Endothelial cell (in vitro differentiated cells): ENCODE results near the gene LSG1. TPM values are rescaled to one million over a fixed set of nuclear protein-coding genes. Genes with fewer than 3 reads are reported as not detected.
A peak's percentile ranks its signal among the peaks of the same experiment; 100 is the strongest.

Experiments
- DNase-seq: peaks from one replicate; pipeline ENCODE4 v3.0.0; 2021; ENCODE audit warnings: low spot score
- H3K27ac Mint-ChIP-seq: one replicate; pipeline ENCODE4 v1.8.0; 2021; ENCODE audit warnings: mixed read lengths, inconsistent platforms; ENCODE audit not compliant: unreplicated experiment
- H3K27me3 Mint-ChIP-seq: one replicate; pipeline ENCODE4 v1.8.0; 2021; ENCODE audit warnings: mild to moderate bottlenecking, moderate library complexity, mixed read lengths, inconsistent platforms; ENCODE audit not compliant: unreplicated experiment
- H3K36me3 Mint-ChIP-seq: one replicate; pipeline ENCODE4 v1.8.0; 2021; ENCODE audit warnings: mild to moderate bottlenecking, low read depth, mixed read lengths, inconsistent platforms; ENCODE audit not compliant: unreplicated experiment
- H3K4me1 Mint-ChIP-seq: one replicate; pipeline ENCODE4 v1.8.0; 2021; ENCODE audit warnings: mild to moderate bottlenecking, mixed read lengths, inconsistent platforms; ENCODE audit not compliant: unreplicated experiment
- H3K4me3 Mint-ChIP-seq: one replicate; pipeline ENCODE4 v1.8.0; 2021; ENCODE audit warnings: mild to moderate bottlenecking, mixed read lengths, inconsistent platforms; ENCODE audit not compliant: unreplicated experiment
- H3K9me3 Mint-ChIP-seq: one replicate; pipeline ENCODE4 v1.8.0; 2021; ENCODE audit warnings: mixed read lengths, inconsistent platforms; ENCODE audit not compliant: unreplicated experiment
- long read RNA-seq: library from polyadenylated mRNA; unstranded; transcript quantifications from one replicate; pipeline ENCODE4 v2.0.0, GENCODE V29; 2020; ENCODE audit not compliant: unreplicated experiment
- total RNA-seq: library from RNA; stranded (reverse); fragmentation: NEBNext Ultra II Directional; extraction: Animal tissue kit (Norgen Biotek cat#: 25700); gene quantifications from one replicate; pipeline ENCODE4 v1.2.1, GENCODE V29; 2021; ENCODE audit not compliant: unreplicated experiment
- TF ChIP-seq, protein P1 (sequence below): fragments of 200-600 bp; sonication (generic); IDR thresholded peaks from one replicate; pipeline ENCODE4 v1.5.0; 2021; ENCODE audit warnings: antibody characterized with exemption; ENCODE audit not compliant: unreplicated experiment

The LSG1 gene
- 35.8 TPM for total RNA-seq
- long read RNA-seq, transcript LSG1-201 (14 exons, 3,572 nt): major isoform, 13 of 38 reads
- long read RNA-seq, partial matches to known transcripts: 22 of 38 reads
- long read RNA-seq, other reads (novel, unspliced or antisense): 3 of 38 reads

DNA sequence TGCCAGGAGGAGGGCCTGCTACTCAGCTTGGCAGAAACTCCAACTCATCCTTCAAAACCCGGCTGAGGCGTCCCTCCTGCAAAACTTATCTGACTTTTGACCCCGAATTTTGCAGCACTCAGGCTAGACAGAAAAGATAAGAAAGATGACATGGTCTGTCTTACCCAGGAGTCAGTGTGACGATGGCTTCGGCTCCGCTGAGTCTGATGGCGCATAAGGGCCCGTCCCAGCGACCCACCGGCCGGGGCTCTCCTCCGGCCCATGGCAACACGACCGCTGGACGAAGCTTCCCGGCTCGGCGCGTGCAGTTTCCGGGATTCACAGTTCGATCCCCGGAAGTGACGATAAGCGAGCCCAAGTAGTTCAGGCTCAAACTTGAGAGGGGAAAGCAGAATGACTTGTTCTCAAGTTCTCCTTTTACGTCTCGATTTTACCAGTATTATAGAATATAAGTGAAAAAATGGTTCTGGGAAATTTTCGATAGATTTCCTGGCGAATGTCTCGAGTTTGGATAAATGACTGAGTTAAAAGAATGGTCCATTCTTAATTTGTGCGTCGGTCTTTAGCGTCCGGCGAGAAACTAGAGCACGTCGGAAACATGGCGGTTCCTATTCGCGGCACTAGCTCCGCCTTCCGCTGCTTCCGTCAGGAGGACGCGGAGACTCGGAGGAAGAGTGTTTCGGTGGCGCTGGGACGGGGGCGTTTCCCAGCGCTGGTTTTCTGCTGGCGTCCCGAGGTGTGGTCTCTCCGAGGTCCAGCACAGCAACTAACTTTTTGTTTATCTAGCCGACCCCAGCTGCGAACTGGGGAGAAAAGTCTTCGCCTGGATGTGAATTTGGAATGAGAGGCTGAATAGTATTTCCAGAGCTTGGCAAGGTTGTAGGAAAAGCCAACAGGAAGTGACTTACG, at the start of gene LSG1:
Gene LSG1, minus strand, starts transcription at position 292 of the 909 bp plus-strand sequence. Its CDS starts 29 bp downstream, at position 263.
- Mint-ChIP-seq H3K4me1 (peaks cover 22% of the 10 kb centered on the region), H3K9me3 (no peaks in the 10 kb centered on the region), H3K4me3 (peak within 1 kb of the TSS; percentile 98), H3K36me3 (peaks cover 7% of the 10 kb centered on the region), H3K27ac (peak within 1 kb of the TSS; percentile 96), H3K27me3 (peaks cover 2% of the 10 kb centered on the region)
- DNase-seq: peak; percentile 88
- TF ChIP-seq, protein P1, sequence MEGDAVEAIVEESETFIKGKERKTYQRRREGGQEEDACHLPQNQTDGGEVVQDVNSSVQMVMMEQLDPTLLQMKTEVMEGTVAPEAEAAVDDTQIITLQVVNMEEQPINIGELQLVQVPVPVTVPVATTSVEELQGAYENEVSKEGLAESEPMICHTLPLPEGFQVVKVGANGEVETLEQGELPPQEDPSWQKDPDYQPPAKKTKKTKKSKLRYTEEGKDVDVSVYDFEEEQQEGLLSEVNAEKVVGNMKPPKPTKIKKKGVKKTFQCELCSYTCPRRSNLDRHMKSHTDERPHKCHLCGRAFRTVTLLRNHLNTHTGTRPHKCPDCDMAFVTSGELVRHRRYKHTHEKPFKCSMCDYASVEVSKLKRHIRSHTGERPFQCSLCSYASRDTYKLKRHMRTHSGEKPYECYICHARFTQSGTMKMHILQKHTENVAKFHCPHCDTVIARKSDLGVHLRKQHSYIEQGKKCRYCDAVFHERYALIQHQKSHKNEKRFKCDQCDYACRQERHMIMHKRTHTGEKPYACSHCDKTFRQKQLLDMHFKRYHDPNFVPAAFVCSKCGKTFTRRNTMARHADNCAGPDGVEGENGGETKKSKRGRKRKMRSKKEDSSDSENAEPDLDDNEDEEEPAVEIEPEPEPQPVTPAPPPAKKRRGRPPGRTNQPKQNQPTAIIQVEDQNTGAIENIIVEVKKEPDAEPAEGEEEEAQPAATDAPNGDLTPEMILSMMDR: no peak

DNA sequence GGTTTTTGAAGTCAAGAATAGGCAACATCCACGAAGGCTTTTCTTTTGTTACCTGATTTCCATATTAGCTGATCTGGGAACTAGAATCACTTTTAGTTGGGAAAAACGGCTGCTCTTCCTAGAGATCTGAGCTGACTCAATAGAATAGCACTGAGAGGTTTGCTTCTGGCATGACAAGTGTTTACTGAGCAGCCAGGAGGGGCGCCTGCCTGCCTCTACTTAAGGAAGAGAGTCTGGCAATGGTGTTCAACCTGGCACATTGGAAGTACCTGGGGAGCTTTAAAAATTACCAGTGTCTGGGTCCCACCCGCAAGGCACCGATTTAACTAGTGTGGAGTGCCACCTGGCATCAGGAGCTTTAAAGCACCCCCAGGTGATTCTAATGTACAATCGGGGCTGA, 48.1 kb upstream of the LSG1 start:
- TF ChIP-seq, protein P1: no peak
- H3K4me3 Mint-ChIP-seq: no peak overlapping the region
- H3K9me3 Mint-ChIP-seq: no peaks in the 10 kb centered on the region
- H3K27ac Mint-ChIP-seq: no peak overlapping the region
- no peaks in the 10 kb centered on the region for H3K36me3 Mint-ChIP-seq
- H3K4me1 Mint-ChIP-seq: peaks cover 3% of the 10 kb centered on the region
- no peak for DNase-seq
- H3K27me3 Mint-ChIP-seq: peaks cover 1% of the 10 kb centered on the region

DNA sequence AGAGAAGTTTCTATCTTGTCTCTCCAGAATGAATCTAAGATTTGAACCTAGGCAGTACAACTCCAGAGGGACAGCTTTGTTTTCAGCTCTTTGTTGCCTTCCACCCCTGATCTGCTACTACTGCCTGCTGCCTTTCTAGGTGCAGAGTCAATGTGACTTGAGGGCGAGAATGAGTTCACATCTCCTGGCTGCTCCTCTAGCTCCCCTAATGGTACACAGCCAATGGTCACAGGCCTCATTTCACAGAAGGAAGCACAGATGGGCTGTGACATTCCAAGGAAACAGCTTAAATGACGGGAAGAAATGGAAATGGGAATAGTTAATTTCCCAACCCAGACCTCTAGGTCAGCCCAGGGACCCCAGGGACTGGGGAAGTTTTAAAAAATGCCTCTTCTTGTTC, 46.1 kb upstream of the LSG1 start:
- peaks cover 3% of the 10 kb centered on the region for H3K4me1 Mint-ChIP-seq
- H3K36me3 Mint-ChIP-seq: no peaks in the 10 kb centered on the region
- H3K9me3 Mint-ChIP-seq: no peaks in the 10 kb centered on the region
- DNase-seq: no peak
- TF ChIP-seq, protein P1: no peak
- H3K4me3 Mint-ChIP-seq: no peak overlapping the region
- peaks cover 1% of the 10 kb centered on the region for H3K27me3 Mint-ChIP-seq
- H3K27ac Mint-ChIP-seq: no peak overlapping the region

- Mint-ChIP-seq H3K36me3 (no peaks in the 10 kb centered on the region), H3K4me1 (peaks cover 3% of the 10 kb centered on the region), H3K27me3 (peaks cover 2% of the 10 kb centered on the region), H3K4me3 (no peak overlapping the region), H3K9me3 (no peaks in the 10 kb centered on the region), H3K27ac (no peak overlapping the region)
- TF ChIP-seq, protein P1: no peak
- no peak for DNase-seq
Measured at GRCh38 chr3:194715022-194715800, 43.2 kb upstream of the LSG1 start.
